ENCODE measurements around the gene C10orf105. TPM values are rescaled to one million over a fixed set of nuclear protein-coding genes. Genes with fewer than 3 reads are reported as not detected.
A peak's percentile ranks its signal among the peaks of the same experiment; 100 is the strongest.

The C10orf105 gene
- total RNA-seq, 1 donor from 2014 or later: 0.07 TPM

DNA sequence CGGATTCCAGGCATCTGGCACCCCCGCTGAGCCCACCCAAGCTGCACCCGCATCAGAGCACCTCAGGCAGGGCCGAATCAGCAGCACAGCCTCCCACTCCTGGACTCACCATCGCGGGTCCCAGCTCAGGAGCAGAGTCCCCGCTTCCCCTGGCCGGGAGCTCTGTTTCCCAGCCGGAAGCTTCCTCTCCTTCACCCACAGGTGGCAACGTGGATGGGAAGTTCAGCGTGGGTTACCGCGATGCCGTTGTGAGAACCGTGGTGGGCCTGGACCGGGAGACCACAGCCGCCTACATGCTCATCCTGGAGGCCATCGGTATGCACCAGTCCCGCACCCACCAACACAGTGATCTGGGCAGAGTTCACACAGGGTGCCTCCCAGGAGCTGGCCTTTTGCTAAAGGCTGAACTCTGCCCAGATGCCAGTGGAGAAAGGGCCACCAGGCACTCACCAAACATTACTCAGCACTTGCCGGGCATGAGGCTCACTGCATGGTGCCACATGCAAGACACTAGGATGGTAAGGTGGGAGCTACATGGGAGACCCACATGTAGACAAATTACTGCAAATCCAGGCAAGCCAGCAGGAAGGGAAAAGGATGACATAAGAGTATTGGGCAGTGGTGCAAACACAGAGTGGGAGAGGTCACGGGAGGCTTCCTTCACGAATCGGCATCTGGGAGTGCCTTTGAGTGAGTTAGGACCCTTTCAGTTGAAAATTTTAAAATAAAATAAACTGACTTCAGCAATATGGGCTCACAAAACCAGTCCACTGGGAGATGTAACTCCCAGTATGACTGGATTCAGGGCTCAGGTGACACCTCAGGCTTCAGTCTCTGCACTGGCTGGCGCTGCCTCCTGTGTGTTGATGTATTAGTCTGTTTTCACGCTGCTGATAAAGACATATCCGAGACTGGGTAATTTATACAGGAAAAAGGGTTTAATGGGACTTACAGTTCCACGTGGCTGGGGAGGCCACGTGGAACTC is 10.4 kb downstream of the C10orf105 start:
- intact Hi-C loops (cut with micrococcal nuclease): loop anchor here (10.0 kb wide), 1 partner anchor 324 kb away; no protein-coding TSS in a partner anchor
- DNase-seq (no peak), ATAC-seq (no peak)

DNA sequence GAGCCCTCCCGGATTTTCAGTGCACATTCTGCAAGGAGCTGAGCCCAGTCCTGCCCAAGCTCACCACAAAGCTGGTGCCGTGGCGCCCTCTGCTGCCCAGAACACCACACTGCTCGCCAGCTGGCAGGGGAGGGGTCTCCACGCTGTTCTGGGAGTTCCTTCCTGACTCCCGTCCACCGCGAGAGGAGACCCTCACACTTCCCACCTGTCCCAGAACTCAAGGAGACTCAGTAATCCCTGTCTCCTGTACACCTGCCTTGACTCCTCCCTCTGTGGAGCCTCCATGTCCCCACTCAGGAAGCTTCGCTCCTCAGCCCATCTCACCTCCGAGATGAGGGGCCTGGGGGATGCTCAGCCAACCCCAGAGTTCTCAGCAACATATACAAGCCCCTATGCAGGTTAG is 11.3 kb downstream of the C10orf105 start:
- intact Hi-C loops (cut with micrococcal nuclease): loop anchor here (10.0 kb wide), 1 partner anchor 324 kb away; no protein-coding TSS in a partner anchor
- DNase-seq (peak; percentile 81), ATAC-seq (peak; percentile 49)

DNA sequence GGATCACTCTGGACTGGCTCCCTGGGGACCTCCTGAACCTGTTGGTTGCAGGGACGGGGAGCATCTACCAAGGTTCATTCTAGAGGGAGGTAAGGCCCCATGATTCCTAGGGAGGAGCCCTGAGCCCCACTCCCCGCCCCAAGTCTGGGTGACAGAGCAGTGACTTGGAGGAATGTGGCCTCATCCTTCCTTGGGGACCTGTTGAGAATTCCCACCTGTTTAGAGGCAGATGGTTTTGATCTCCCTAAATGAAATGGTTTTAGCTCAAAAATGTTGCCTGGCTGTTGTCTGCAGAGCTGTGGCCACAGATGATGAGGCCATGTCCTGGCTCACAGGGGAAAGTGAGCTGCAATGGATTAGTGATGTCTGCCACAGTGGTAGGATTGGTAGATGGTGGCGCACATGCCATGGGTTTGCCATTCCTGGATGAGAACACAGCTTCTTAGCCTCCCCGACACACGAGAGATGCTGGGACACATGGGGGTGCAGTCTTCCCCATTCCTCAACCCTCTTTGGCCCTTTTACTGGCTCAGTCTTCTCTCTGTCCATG is 12.3 kb downstream of the C10orf105 start:
- no peak for ATAC-seq
- DNase-seq: no peak
- intact Hi-C loops (cut with micrococcal nuclease): loop anchor here (10.0 kb wide), 1 partner anchor 323 kb away; no protein-coding TSS in a partner anchor

DNA sequence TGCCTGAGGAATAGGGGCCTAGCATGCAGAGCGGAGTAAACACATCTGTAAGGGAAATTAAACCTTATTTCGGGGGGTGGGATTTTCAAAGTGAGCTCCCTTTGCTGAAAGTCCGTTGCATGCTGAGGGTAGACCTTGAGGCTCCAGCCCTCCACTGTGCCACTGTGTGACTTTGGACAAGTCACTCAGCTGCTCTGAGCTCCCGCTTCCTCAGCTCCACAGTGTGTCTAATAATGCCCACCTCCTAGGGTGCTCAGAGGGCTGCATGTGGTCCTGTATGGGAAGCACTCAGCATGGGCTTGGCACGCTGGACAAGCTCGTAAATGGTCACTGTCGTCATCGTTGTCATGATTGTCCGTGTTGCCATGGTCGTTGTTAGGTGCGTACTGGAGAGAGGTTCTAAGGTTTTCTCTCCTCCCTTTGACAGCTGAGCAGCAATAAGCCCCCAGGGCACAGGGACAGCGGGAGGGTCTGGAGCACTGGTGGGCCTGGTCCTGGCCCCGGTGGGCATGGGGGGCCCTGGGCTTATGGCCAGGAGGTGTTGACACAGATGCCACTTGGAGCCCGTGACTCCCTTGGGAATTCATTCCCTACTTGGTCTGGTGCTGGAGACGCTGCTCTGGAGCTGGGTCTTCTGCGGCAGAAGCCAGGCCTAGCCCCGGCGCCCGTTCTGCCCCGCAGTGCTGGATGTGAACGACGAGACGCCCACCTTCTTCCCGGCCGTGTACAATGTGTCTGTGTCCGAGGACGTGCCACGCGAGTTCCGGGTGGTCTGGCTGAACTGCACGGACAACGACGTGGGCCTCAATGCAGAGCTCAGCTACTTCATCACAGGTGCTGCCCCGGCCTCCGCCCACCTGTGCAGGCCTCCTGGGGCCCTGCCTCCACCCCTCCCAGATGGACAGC is 13.1 kb downstream of the C10orf105 start:
- no peak for ATAC-seq
- DNase-seq: no peak

DNA sequence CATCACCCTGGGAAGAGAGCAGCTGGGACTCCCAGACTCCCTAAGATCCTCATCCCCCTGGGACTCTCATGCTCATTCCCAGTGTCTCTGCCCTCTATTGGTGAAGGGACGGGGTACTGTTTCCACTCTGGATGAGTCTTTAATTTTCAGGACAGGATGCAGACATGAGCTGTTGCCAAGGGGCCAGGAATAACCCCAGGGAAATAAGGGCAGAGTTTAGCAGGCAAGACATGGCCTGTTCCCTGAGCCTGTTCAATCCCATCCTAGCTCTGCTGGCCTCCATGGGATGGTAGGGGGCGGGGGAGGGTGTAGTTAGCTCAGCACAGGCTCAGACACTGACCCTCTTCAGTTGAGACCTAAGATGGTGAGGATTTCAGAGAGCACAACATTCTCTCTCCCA is 14.0 kb downstream of the C10orf105 start:
- no peak for DNase-seq
- no peak for ATAC-seq
- intact Hi-C loops (cut with micrococcal nuclease): loop anchor here (10.0 kb wide), 1 partner anchor 321 kb away; no protein-coding TSS in a partner anchor

More for the DNA sequence above, 13.1 kb downstream of the C10orf105 start:
- intact Hi-C loops (cut with micrococcal nuclease): loop anchor here (10.0 kb wide), 1 partner anchor 322 kb away; no protein-coding TSS in a partner anchor

DNA sequence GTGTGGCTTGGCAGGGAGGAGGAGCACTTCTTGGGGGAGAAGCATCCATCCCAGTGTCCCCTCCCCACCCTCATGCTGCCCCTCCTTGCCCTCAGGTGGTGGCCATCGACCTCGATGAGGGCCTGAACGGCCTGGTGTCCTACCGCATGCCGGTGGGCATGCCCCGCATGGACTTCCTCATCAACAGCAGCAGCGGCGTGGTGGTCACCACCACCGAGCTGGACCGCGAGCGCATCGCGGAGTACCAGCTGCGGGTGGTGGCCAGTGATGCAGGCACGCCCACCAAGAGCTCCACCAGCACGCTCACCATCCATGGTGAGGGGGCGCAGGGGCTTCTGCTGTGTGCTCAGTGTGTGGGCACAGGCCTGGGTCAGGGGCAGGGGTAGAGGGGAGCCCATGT is 14.8 kb downstream of the C10orf105 start:
- no peak for DNase-seq
- ATAC-seq: no peak
- intact Hi-C loops (cut with micrococcal nuclease): loop anchor here (10.0 kb wide), 1 partner anchor 320 kb away; no protein-coding TSS in a partner anchor

DNA sequence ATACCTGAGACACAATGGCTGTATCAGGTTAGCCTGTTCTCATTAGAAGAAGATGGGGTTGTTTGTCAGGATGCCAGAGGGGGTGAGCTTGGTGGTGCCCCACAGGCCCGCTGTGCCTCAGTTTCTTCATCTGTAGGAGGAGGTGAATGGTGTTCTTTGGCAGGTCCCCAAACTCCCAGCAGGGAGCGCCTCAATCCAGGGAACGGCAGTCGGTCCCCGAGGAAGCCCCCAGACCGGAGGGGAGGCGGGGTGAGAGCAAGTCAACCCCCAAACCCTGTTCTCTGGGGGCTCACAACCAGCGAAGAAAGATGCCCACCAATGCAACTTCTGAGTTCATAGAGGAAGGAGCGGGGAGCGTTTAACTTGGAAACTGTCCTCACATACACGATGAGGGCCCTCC is 16.0 kb downstream of the C10orf105 start:
- intact Hi-C loops (cut with micrococcal nuclease): loop anchor here (10.0 kb wide), 1 partner anchor 319 kb away; no protein-coding TSS in a partner anchor
- ATAC-seq (no peak), DNase-seq (no peak)

DNA sequence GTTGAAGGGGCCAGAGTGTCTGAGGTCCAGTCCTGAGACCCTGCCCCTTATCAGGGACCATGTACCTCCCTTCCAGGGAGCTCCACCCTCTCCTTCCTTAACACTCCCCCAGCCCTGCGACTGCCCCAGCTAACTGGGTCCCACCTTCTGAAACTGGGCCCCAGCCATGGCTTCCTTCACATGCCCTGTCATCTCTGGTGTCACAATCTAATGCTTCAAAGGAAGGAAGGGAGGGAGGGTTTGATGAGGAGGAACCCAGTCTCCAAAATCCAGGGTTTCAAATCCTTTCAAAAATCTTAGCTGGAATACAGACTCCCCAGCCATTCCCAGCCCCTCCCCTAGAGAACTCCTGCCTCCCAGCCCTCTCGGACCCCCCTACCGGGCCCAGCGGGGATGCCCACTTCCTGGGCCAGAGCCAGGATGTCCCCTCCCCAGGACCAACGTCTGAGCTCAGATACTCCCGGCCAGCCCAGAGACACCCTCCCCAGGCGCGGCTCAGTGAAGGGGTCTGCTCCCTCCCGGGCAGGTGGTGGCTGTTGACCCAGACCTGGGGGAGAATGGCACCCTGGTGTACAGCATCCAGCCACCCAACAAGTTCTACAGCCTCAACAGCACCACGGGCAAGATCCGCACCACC is 18.0 kb downstream of the C10orf105 start:
- ATAC-seq: no peak
- intact Hi-C loops (cut with micrococcal nuclease): loop anchor here (10.0 kb wide), 1 partner anchor 317 kb away; no protein-coding TSS in a partner anchor
- no peak for DNase-seq

DNA sequence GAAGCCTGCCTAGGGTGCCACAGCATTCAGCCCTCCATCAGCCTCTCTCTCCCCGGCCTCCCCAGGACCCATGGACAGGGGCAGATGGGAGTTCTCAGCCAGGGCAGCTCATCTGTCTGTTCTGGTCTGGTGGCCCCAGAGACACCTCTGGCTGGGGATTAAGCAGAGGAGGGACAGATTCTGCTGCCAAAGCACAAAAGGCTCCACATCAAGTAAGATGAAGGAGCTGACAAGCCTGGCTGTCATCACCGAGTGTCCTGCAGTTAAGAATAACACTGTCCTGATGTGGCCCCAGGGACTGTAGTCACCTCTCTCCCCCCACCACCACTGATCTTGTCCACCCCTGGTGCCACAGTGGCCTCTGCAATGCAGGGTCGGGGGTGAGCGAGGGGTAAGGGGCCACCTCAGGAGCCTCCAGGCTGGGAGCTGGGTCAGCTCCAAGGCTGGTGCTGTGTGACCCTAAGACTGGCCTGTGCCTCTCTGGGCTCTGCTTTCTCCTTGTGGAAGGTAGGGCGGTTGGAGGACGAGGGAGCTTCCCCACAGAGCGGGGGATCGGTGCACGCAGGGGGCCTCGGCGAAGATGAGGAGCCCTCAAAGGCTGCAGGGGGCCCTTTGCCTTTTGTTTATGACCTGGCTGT is 18.7 kb downstream of the C10orf105 start:
- ATAC-seq (peak; percentile 62), DNase-seq (no peak)
- intact Hi-C loops (cut with micrococcal nuclease): loop anchor here (10.0 kb wide), 1 partner anchor 316 kb away; no protein-coding TSS in a partner anchor

DNA sequence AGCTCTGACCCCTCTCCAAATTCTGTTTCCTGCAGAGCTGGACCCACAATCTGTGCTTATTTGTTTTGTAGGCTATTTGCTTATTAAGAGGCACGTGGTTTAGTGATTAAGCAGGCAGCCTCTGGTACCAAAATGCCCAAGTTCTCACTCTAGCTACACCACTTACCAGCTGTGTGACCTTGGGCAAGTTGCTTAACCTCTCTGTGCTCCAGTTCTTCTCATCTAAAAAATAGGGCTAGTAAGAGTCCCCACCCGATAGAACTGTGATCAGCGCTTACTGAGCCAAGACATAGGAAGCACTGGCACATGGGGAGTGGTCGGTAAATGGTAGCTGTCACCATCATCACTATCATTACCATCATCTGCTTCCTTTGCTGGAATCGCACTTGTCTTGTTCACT is 20.8 kb downstream of the C10orf105 start:
- DNase-seq (no peak), ATAC-seq (no peak)
- intact Hi-C loops (cut with micrococcal nuclease): no loop called here

DNA sequence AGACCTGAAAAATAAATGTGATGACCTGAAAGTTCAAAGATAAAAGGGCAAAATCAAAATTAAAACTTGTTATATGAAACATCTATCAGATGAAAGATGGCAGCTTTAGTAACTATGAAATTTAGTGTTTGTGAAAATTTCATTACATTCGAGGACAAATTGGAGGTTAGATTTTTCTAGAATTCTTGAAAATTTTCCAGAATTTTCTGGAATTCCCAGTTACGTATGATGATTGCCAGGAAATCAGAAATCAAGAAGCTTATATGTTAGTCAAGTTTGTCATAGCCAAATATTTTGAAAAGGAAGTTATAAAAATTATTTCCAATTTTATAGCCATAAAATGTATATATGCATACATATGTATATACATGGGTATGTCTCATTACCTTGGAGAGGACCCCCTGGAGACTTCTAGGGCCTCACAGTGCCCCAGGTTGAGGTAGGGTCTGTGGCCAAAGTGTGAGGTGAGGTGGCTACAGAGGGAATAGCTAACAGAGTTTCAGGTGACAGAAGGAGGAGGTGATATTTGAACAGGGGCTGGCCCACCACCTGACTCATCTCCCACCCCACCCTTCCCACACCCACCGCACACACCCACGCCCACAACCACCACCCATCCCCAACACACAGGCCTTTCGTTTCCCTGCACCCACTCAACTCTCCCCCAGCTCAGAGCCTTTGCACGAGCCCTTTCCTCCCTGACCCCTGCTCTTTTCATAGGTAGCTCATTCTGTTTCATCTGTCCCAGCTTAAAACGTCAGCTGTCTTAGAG is 21.5 kb downstream of the C10orf105 start:
- DNase-seq (no peak), ATAC-seq (no peak)
- intact Hi-C loops (cut with micrococcal nuclease): no loop called here

DNA sequence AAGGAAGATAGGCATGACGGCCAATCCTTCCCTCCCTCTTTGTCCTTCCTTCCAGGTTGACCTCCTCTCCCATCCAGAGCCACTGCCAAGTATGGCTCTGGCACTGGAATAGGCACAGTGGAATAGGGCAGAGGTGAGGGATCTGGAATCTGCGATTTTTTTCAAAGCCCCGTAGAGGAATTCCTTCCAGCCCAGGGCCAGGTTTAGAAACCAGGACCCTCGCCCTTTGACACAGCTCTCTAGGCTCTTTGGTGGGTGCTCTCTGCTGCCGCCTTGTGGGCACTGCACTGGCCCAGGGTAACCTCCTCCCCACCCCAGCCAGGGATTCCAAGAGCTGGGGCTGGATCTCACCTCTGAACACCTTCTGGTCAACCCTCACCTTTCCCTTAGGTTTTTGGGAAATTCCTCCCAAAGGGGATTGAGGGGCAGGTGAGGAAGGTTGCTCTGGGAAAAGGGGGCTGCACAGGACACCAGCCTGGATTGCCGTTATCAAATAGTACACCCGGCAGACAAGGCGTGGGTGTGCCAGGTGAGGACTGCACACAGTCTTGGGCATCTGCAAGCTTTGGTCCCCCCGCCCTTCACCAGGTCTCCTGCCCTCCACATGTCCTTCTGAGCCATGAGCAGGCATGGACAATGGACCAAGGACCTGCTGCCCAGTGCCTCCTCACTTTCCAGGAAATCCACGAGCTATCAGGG is 22.8 kb downstream of the C10orf105 start:
- ATAC-seq: peak; percentile 75
- peak; percentile 86 for DNase-seq
- intact Hi-C loops (cut with micrococcal nuclease): no loop called here

DNA sequence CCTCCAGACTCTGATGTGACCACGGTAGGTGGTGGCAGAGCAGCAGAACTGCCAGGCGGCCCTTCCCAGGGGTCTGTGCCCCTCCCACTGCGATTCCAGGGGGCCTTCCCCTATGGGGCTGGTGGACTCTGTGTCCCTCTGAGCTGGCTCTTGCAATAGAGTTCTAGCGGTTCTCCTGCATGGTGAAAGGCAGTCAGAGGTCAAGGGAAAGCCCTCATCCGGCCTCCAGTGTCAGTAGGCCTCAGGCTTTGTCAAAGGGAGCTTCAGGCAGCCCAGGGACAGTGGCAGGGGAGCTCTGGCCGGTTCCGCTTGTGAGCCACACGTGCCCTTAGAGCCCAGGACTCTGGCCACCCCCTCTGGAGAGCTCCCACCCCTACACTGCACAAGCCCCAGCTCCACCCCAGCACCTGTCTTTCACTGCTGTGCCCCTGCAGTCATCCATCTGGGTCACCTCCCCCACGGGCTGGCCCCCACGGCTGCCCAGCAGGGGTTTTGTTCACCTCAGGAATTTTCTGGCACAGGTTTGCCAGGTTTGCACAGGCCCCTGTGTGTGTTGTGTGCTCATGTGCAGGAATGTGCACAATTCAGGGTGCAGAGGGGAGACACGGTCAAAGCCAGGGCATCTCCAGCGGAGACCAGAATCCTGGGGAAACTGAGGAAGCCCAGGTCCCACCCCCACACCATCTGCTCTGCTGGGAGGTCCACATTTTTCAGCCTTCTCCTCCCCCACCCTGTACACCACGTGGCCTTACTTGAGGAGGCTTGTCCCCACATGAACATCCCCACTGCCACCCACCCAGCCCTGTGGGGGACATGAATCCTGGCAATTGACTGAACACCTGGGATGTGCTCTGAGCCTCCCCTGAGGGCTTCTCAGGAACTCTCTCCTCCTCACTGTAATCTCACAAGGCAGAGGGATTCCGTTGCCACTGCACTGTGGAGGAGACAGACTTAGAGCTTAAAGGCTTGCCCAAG is 23.8 kb downstream of the C10orf105 start:
- intact Hi-C loops (cut with micrococcal nuclease): no loop called here
- no peak for ATAC-seq
- no peak for DNase-seq

DNA sequence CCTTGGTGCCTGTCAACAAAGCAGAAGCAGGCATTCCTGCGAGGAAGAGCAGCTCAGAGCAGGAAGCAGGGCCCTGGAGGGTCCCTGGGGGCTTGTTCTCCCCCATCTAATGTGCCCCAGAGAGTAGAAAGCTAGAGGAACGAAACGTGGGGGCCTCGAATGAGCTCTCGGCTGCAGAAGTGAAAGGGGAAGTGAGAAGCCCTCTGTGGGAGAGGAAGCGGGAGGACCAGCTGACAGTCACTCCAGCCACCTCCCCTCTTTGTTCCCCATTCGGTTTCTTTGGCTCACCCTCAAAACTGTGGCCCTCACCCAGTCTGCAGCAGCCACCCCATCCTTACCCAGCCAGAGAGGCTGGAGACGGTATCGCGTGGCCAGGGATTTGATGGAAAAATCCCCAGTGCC is 25.0 kb downstream of the C10orf105 start:
- peak; percentile 59 for ATAC-seq
- DNase-seq: no peak
- intact Hi-C loops (cut with micrococcal nuclease): no loop called here

DNA sequence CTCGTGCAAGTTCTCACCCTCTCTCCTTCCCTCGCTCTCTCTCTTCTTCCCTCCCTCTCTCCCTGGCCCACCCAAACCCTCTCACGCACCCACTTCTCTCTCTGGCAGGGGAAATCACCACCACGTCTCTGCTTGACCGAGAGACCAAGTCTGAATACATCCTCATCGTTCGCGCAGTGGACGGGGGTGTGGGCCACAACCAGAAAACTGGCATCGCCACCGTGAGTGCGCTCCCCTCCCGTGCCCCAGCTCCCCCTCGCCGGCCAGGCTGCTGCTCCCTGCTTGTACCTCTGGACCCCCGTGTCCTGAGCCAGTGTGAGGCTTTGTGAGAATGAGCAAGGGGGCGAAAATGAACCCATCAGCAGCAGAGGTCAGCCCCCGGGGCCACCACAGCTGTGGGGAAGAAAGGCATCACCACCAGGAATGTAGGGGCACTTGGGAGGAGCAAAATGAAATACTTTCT is 25.5 kb downstream of the C10orf105 start:
- intact Hi-C loops (cut with micrococcal nuclease): no loop called here
- DNase-seq (no peak), ATAC-seq (no peak)

All from left ventricle myocardium superior (tissue), 1 donor.